Liver (tissue), 9 donors: ENCODE data around the gene SORBS2. TPM values are rescaled to one million over a fixed set of nuclear protein-coding genes. Genes with fewer than 3 reads are reported as not detected.

ENCODE experiments used
- DNase-seq: peaks from one replicate; pipeline ENCODE4 v3.0.0-alpha.2; 2017; ENCODE audit warnings: low spot score
- H3K27ac ChIP-seq, 2 donors: one replicate each; pipeline ENCODE4 v1.7.0; 2013; ENCODE audit warnings: inconsistent platforms in 2 of 2, low read length in 2 of 2, control low read depth in 1 of 2, low read depth in 1 of 2, mild to moderate bottlenecking in 1 of 2
- H3K27me3 ChIP-seq, 4 donors: one replicate each; pipeline versions ENCODE4 v1.6.1 to v1.7.0; 2013; ENCODE audit warnings: low read length in 3 of 4, inconsistent platforms in 1 of 4, mild to moderate bottlenecking in 1 of 4, moderate library complexity in 1 of 4; ENCODE audit not compliant: control insufficient read depth in 4 of 4, insufficient read depth in 4 of 4
- H3K36me3 ChIP-seq, 4 donors: one replicate each; pipeline versions ENCODE4 v1.6.1 to v1.7.0; 2013; ENCODE audit warnings: low read length in 3 of 4, mild to moderate bottlenecking in 3 of 4, low read depth in 1 of 4, moderate library complexity in 1 of 4; ENCODE audit not compliant: control insufficient read depth in 4 of 4, insufficient read depth in 3 of 4
- H3K4me1 ChIP-seq, 4 donors: one replicate each; pipeline versions ENCODE4 v1.6.1 to v1.7.0; 2013; ENCODE audit warnings: low read length in 3 of 4, mild to moderate bottlenecking in 3 of 4, moderate library complexity in 1 of 4; ENCODE audit not compliant: control insufficient read depth in 4 of 4, insufficient read depth in 4 of 4
- H3K4me3 ChIP-seq, 3 donors: one replicate each; pipeline versions ENCODE4 v1.6.1 to v1.7.0; 2013; ENCODE audit warnings: low read length in 3 of 3, control low read depth in 1 of 3, low read depth in 1 of 3, mild to moderate bottlenecking in 1 of 3
- H3K9ac ChIP-seq, 2 donors: one replicate each; pipeline ENCODE4 v1.7.0; 2013; ENCODE audit warnings: low read length in 2 of 2, mild to moderate bottlenecking in 2 of 2, moderate library complexity in 2 of 2, control low read depth in 1 of 2, low read depth in 1 of 2
- H3K9me3 ChIP-seq, 4 donors: one replicate each; pipeline versions ENCODE4 v1.6.1 to v1.7.0; 2013; ENCODE audit warnings: low read length in 3 of 4; ENCODE audit not compliant: control insufficient read depth in 4 of 4
- CTCF ChIP-seq: fragments of 150-350 bp; IDR thresholded peaks from 2 replicates; pipeline ENCODE4 v1.5.1; 2017; ENCODE audit warnings: improper control_type of control experiment, low read depth, low read length; ENCODE audit not compliant: missing input control
- JUND ChIP-seq, 2 donors: IDR thresholded peaks; 2 replicates each; pipeline ENCODE4 v1.6.1; 2016; ENCODE audit warnings: antibody characterized with exemption in 2 of 2
- TAF1 ChIP-seq: conservative IDR thresholded peaks from 2 replicates; pipeline ENCODE4 v1.6.1; 2016; ENCODE audit warnings: antibody characterized with exemption, mild to moderate bottlenecking
- WGBS: extraction: QIAGEN DNeasy Blood & Tissue Kit; methylation state at CpG from one replicate; pipeline ENCODE4 v1.1.7; 2013; 5-methylcytosine and 5-hydroxymethylcytosine counted together
- polyA plus RNA-seq, 2 donors: library from polyadenylated mRNA; stranded (reverse) in 1 of 2; unstranded in 1 of 2; fragments of 200-250 nt in 1 of 2; fragments of >200 nt in 1 of 2; fragmentation: Nextera tagmentation in 1 of 2; extraction: Ambion mirVana in 1 of 2; gene quantifications; one replicate each; pipeline versions ENCODE4 v1.2.1 to v1.2.3, GENCODE V29; 2013 to 2015
- total RNA-seq, 2 donors: library from RNA; depleted of rRNA; stranded (reverse); fragments of >200 nt; gene quantifications; one replicate each; pipeline ENCODE4 v1.2.3, GENCODE V29; 2014
- TF ChIP-seq, protein P1 (sequence below): IDR thresholded peaks from 2 replicates; pipeline ENCODE4 v1.6.1; 2016; ENCODE audit warnings: antibody characterized with exemption, mild to moderate bottlenecking
- TF ChIP-seq, protein P2 (sequence below): IDR thresholded peaks from 2 replicates; pipeline ENCODE4 v1.6.1; 2016; ENCODE audit warnings: antibody characterized with exemption
- donor health status: healthy.
- donor health status: healthy.
- donor health status: healthy.
- donor health status: healthy.
- donor health status: healthy.

The SORBS2 gene
- total and polyA plus RNA-seq, 4 donors: 23.3 to 136 (median 59.6) TPM

GRCh38 chr4:185648631-185649030 is 163.4 kb downstream of the SORBS2 start:
- TF ChIP-seq, protein P1, sequence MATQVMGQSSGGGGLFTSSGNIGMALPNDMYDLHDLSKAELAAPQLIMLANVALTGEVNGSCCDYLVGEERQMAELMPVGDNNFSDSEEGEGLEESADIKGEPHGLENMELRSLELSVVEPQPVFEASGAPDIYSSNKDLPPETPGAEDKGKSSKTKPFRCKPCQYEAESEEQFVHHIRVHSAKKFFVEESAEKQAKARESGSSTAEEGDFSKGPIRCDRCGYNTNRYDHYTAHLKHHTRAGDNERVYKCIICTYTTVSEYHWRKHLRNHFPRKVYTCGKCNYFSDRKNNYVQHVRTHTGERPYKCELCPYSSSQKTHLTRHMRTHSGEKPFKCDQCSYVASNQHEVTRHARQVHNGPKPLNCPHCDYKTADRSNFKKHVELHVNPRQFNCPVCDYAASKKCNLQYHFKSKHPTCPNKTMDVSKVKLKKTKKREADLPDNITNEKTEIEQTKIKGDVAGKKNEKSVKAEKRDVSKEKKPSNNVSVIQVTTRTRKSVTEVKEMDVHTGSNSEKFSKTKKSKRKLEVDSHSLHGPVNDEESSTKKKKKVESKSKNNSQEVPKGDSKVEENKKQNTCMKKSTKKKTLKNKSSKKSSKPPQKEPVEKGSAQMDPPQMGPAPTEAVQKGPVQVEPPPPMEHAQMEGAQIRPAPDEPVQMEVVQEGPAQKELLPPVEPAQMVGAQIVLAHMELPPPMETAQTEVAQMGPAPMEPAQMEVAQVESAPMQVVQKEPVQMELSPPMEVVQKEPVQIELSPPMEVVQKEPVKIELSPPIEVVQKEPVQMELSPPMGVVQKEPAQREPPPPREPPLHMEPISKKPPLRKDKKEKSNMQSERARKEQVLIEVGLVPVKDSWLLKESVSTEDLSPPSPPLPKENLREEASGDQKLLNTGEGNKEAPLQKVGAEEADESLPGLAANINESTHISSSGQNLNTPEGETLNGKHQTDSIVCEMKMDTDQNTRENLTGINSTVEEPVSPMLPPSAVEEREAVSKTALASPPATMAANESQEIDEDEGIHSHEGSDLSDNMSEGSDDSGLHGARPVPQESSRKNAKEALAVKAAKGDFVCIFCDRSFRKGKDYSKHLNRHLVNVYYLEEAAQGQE: no peak
- Histone ChIP-seq H3K9me3 (no peaks in the 10 kb centered on the region), H3K4me3 (no peak overlapping the region), H3K4me1 (peaks cover 0 to 5% (median 0%) of the 10 kb centered on the region in 4 donors), H3K27me3 (no peaks in the 10 kb centered on the region), H3K36me3 (peaks cover 6 to 79% (median 61%) of the 10 kb centered on the region in 4 donors), H3K27ac (no peak overlapping the region), H3K9ac (no peak overlapping the region)
- WGBS: 93% methylated on average over 4 of the region's 4 CpGs
- DNase-seq: no peak

GRCh38 chr4:185645403-185645802 is 166.6 kb downstream of the SORBS2 start:
- Histone ChIP-seq H3K9ac (no peak overlapping the region), H3K4me1 (no peaks in the 10 kb centered on the region), H3K27me3 (no peaks in the 10 kb centered on the region), H3K27ac (no peak overlapping the region), H3K9me3 (no peaks in the 10 kb centered on the region), H3K4me3 (no peak overlapping the region), H3K36me3 (peaks cover 7 to 62% (median 49%) of the 10 kb centered on the region in 4 donors)
- DNase-seq: no peak
- WGBS: 95% methylated on average over 1 of the region's 1 CpG
- no peak for TF ChIP-seq JUND (IDR thresholded peaks at IDR 0.05)

GRCh38 chr4:185644408-185644807 is 167.6 kb downstream of the SORBS2 start:
- no peak for TF ChIP-seq CTCF
- DNase-seq: no peak
- Histone ChIP-seq H3K36me3 (peaks cover 6 to 56% (median 43%) of the 10 kb centered on the region in 4 donors), H3K27me3 (no peaks in the 10 kb centered on the region), H3K4me3 (no peak overlapping the region), H3K4me1 (no peaks in the 10 kb centered on the region), H3K27ac (no peak overlapping the region), H3K9me3 (no peaks in the 10 kb centered on the region), H3K9ac (no peak overlapping the region)
- 95% methylated on average over 4 of the region's 4 CpGs for WGBS

DNA sequence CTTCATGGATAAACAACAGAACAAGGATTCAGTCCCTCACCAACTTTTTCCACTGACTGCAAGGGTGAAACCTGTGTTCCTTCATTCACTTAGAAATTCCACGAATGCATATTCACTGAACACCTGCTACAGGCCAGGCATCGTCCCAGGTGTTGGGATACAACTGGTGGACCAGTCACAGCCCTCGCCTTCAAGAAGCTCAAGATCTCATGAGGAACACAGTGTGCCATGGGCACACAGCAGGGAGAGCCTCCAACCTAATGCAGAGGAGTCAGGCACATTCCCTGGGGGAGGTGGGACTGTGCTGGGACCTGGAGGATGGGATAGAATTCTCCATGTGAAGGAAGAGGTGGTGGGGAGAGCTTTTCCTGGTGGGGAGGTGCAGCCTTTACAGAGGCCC is 169.1 kb downstream of the SORBS2 start:
- H3K36me3 ChIP-seq: peaks cover 4 to 55% (median 39%) of the 10 kb centered on the region in 4 donors
- H3K27me3 ChIP-seq: no peaks in the 10 kb centered on the region
- DNase-seq: no peak
- TF ChIP-seq, protein P1: no peak
- TF ChIP-seq TAF1 (no peak), JUND (IDR thresholded peaks at IDR 0.05) (no peak)
- TF ChIP-seq, protein P2, sequence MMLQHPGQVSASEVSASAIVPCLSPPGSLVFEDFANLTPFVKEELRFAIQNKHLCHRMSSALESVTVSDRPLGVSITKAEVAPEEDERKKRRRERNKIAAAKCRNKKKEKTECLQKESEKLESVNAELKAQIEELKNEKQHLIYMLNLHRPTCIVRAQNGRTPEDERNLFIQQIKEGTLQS: no peak
- no peaks in the 10 kb centered on the region for H3K9me3 ChIP-seq
- H3K4me1 ChIP-seq: no peaks in the 10 kb centered on the region
- H3K27ac ChIP-seq: no peak overlapping the region
- no peak overlapping the region for H3K9ac ChIP-seq
- WGBS: 92% methylated on average over 3 of the region's 3 CpGs
- no peak overlapping the region for H3K4me3 ChIP-seq
